Astrocyte of the hippocampus (primary cell): ENCODE data around the gene BTBD9.
"Not testable (repeated sequence)": the region's sequence is repeated elsewhere in the genome, so short reads cannot be mapped to it uniquely, and the experiment has no call there.

Source experiments
- DNase-seq: peaks from one replicate; pipeline ENCODE4 v3.0.0; 2011; ENCODE audit warnings: low read depth, low spot score

BTBD9 gene

GRCh38 chr6:38124224-38124926, 515.4 kb downstream of the BTBD9 start:
- not testable (repeated sequence) for DNase-seq

DNA sequence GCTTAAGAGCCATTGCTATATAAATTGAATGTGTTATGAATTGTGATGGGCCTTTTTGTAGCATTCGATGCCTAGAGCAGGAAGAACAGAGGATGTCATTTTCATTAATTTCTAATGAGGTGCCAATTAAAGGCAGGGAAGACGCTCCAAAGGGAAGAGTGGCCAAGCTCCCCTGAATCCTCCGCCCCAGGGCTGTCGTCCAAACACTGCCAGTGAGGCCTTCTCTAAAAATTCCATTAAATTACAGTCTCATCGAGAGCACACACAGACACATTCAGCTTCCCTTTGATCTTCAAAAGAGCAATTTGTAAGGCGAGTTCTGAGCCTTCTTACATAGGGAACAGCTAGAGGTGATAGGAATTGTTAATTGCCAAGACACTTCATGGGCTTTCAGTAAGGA, 520.2 kb downstream of the BTBD9 start:
- no peak for DNase-seq

GRCh38 chr6:38118791-38119365, 520.9 kb downstream of the BTBD9 start:
- DNase-seq = no peak
